Fibroblast of lung (primary cell): Measurements from ENCODE around the gene SGIP1.

Experiments
- EZH2 ChIP-seq: IDR thresholded peaks from 2 replicates; pipeline ENCODE4 v1.5.1; 2012; ENCODE audit warnings: low read length, control low read depth, mild to moderate bottlenecking; ENCODE audit errors: missing control alignments
- TF ChIP-seq, protein P1 (sequence below), 2 donors: IDR thresholded peaks in 1 of 2; conservative IDR thresholded peaks in 1 of 2; 1 replicate in 1 of 2; 2 replicates in 1 of 2; pipeline ENCODE4 v1.5.1; 2011 to 2012; ENCODE audit warnings: low read length in 2 of 2, control low read depth in 1 of 2, inconsistent platforms in 1 of 2, low read depth in 1 of 2, mild to moderate bottlenecking in 1 of 2

DNA sequence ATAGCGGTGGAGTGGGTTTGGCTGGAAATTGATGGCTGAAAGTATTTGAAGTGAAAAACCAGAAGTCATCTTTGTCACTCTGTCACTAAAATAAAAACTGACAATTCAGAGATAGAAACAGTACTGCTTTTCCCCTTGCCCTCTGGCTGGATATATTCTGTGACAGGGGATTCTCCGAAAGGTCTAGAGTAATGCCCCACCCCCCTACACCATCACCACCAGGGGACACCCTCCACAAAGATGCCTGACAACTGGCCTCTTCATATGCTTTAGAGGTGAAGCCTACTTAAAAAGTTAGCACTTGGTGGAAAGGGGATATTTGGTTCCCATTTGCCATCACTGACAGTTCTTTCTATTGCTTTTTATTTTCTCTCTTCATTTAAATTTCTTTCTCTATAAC is 73.5 kb downstream of the SGIP1 start:
- TF ChIP-seq, protein P1, sequence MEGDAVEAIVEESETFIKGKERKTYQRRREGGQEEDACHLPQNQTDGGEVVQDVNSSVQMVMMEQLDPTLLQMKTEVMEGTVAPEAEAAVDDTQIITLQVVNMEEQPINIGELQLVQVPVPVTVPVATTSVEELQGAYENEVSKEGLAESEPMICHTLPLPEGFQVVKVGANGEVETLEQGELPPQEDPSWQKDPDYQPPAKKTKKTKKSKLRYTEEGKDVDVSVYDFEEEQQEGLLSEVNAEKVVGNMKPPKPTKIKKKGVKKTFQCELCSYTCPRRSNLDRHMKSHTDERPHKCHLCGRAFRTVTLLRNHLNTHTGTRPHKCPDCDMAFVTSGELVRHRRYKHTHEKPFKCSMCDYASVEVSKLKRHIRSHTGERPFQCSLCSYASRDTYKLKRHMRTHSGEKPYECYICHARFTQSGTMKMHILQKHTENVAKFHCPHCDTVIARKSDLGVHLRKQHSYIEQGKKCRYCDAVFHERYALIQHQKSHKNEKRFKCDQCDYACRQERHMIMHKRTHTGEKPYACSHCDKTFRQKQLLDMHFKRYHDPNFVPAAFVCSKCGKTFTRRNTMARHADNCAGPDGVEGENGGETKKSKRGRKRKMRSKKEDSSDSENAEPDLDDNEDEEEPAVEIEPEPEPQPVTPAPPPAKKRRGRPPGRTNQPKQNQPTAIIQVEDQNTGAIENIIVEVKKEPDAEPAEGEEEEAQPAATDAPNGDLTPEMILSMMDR (conservative IDR thresholded peaks at IDR 0.05 in 1 of 2, IDR thresholded peaks at IDR 0.05 in 1 of 2; ENCODE audit: low read depth in 1 of 2, low read length in 2 of 2) = no peak
- TF ChIP-seq EZH2 = no peak
